ENCODE data around the gene ZNF780B.
"Not testable (repeated sequence)": the region's sequence is repeated elsewhere in the genome, so short reads cannot be mapped to it uniquely, and the experiment has no call there.

ZNF780B gene

GRCh38 chr19:40080289-40080688, 24.3 kb upstream of the ZNF780B start:
- Histone ChIP-seq H3K4me3 (ENCODE audit: low read length) (no peak overlapping the region), H3K27me3 (ENCODE audit: control insufficient read depth, insufficient read depth, low read length) (no peaks in the 10 kb centered on the region), H3K27ac (ENCODE audit: low read depth, low read length) (no peak overlapping the region), H3K36me3 (ENCODE audit: control insufficient read depth, insufficient read depth, low read length) (peaks cover 22% of the 10 kb centered on the region), H3K4me1 (ENCODE audit: control insufficient read depth, insufficient read depth, low read length) (no peaks in the 10 kb centered on the region), H3K9ac (ENCODE audit: low read length) (no peak overlapping the region)

GRCh38 chr19:40078377-40078776, 22.3 kb upstream of the ZNF780B start:
- H3K27me3 ChIP-seq (ENCODE audit: control insufficient read depth, insufficient read depth, low read length): no peaks in the 10 kb centered on the region
- peaks cover 32% of the 10 kb centered on the region for H3K36me3 ChIP-seq (ENCODE audit: control insufficient read depth, insufficient read depth, low read length)
- H3K4me3 ChIP-seq (ENCODE audit: low read length): no peak overlapping the region
- H3K9ac ChIP-seq (ENCODE audit: low read length): no peak overlapping the region
- H3K27ac ChIP-seq (ENCODE audit: low read depth, low read length): no peak overlapping the region
- no peaks in the 10 kb centered on the region for H3K4me1 ChIP-seq (ENCODE audit: control insufficient read depth, insufficient read depth, low read length)

- no peaks in the 10 kb centered on the region for H3K27me3 ChIP-seq (ENCODE audit: control insufficient read depth, insufficient read depth, low read length)
- peaks cover 12% of the 10 kb centered on the region for H3K36me3 ChIP-seq (ENCODE audit: control insufficient read depth, insufficient read depth, low read length)
- no peaks in the 10 kb centered on the region for H3K4me1 ChIP-seq (ENCODE audit: control insufficient read depth, insufficient read depth, low read length)
- H3K4me3 ChIP-seq (ENCODE audit: low read length): no peak overlapping the region
- no peak overlapping the region for H3K9ac ChIP-seq (ENCODE audit: low read length)
- H3K27ac ChIP-seq (ENCODE audit: low read depth, low read length): no peak overlapping the region
These were observed 14.0 kb upstream of the ZNF780B start for GRCh38 chr19:40070058-40070457.

- Histone ChIP-seq H3K9ac (ENCODE audit: low read length) (no peak overlapping the region), H3K27ac (ENCODE audit: low read depth, low read length) (no peak overlapping the region), H3K36me3 (ENCODE audit: control insufficient read depth, insufficient read depth, low read length) (no peaks in the 10 kb centered on the region), H3K27me3 (ENCODE audit: control insufficient read depth, insufficient read depth, low read length) (no peaks in the 10 kb centered on the region), H3K4me3 (ENCODE audit: low read length) (no peak overlapping the region), H3K4me1 (ENCODE audit: control insufficient read depth, insufficient read depth, low read length) (peaks cover 2% of the 10 kb centered on the region)
These were observed 3.6 kb upstream of the ZNF780B start for GRCh38 chr19:40059624-40060023.

- peaks cover 2% of the 10 kb centered on the region for H3K4me1 ChIP-seq (ENCODE audit: control insufficient read depth, insufficient read depth, low read length)
These were observed 1.1 kb upstream of the ZNF780B start for GRCh38 chr19:40057166-40057565.

GRCh38 chr19:40056505-40056904, 474 bp upstream of the ZNF780B start:
- Histone ChIP-seq H3K36me3 (ENCODE audit: control insufficient read depth, insufficient read depth, low read length) (no peaks in the 10 kb centered on the region), H3K4me3 (ENCODE audit: low read length) (peak overlapping the region; percentile 86), H3K9ac (ENCODE audit: low read length) (no peak overlapping the region), H3K4me1 (ENCODE audit: control insufficient read depth, insufficient read depth, low read length) (peaks cover 2% of the 10 kb centered on the region), H3K27me3 (ENCODE audit: control insufficient read depth, insufficient read depth, low read length) (no peaks in the 10 kb centered on the region), H3K27ac (ENCODE audit: low read depth, low read length) (no peak overlapping the region)

More at GRCh38 chr19:40057166-40057565, 1.1 kb upstream of the ZNF780B start:
- Histone ChIP-seq H3K27me3 (ENCODE audit: control insufficient read depth, insufficient read depth, low read length) (no peaks in the 10 kb centered on the region), H3K36me3 (ENCODE audit: control insufficient read depth, insufficient read depth, low read length) (no peaks in the 10 kb centered on the region), H3K9ac (ENCODE audit: low read length) (no peak overlapping the region), H3K27ac (ENCODE audit: low read depth, low read length) (no peak overlapping the region), H3K4me3 (ENCODE audit: low read length) (no peak overlapping the region)

GRCh38 chr19:40055049-40055448, 982 bp downstream of the ZNF780B start:
- Histone ChIP-seq H3K4me1 (ENCODE audit: control insufficient read depth, insufficient read depth, low read length) (peaks cover 2% of the 10 kb centered on the region), H3K27me3 (ENCODE audit: control insufficient read depth, insufficient read depth, low read length) (no peaks in the 10 kb centered on the region), H3K9ac (ENCODE audit: low read length) (no peak overlapping the region), H3K4me3 (ENCODE audit: low read length) (peak overlapping the region; percentile 86), H3K27ac (ENCODE audit: low read depth, low read length) (no peak overlapping the region), H3K36me3 (ENCODE audit: control insufficient read depth, insufficient read depth, low read length) (peaks cover 4% of the 10 kb centered on the region)

- Histone ChIP-seq H3K4me1 (ENCODE audit: control insufficient read depth, insufficient read depth, low read length) (peaks cover 2% of the 10 kb centered on the region), H3K9ac (ENCODE audit: low read length) (no peak overlapping the region), H3K4me3 (ENCODE audit: low read length) (no peak overlapping the region), H3K27me3 (ENCODE audit: control insufficient read depth, insufficient read depth, low read length) (no peaks in the 10 kb centered on the region), H3K36me3 (ENCODE audit: control insufficient read depth, insufficient read depth, low read length) (peaks cover 5% of the 10 kb centered on the region), H3K27ac (ENCODE audit: low read depth, low read length) (no peak overlapping the region)
These were observed 1.4 kb downstream of the ZNF780B start for GRCh38 chr19:40054632-40055031.

GRCh38 chr19:40053491-40053890, 2.5 kb downstream of the ZNF780B start:
- H3K36me3 ChIP-seq (ENCODE audit: control insufficient read depth, insufficient read depth, low read length): peaks cover 10% of the 10 kb centered on the region
- H3K9ac ChIP-seq (ENCODE audit: low read length): no peak overlapping the region
- H3K4me1 ChIP-seq (ENCODE audit: control insufficient read depth, insufficient read depth, low read length): peaks cover 2% of the 10 kb centered on the region
- no peaks in the 10 kb centered on the region for H3K27me3 ChIP-seq (ENCODE audit: control insufficient read depth, insufficient read depth, low read length)
- no peak overlapping the region for H3K4me3 ChIP-seq (ENCODE audit: low read length)
- no peak overlapping the region for H3K27ac ChIP-seq (ENCODE audit: low read depth, low read length)

GRCh38 chr19:40041718-40042117, 14.3 kb downstream of the ZNF780B start:
- H3K9ac ChIP-seq (ENCODE audit: low read length); H3K4me3 ChIP-seq (ENCODE audit: low read length); H3K27ac ChIP-seq (ENCODE audit: low read depth, low read length); H3K4me1 ChIP-seq (ENCODE audit: control insufficient read depth, insufficient read depth, low read length); H3K27me3 ChIP-seq (ENCODE audit: control insufficient read depth, insufficient read depth, low read length): not testable (repeated sequence)
- peaks cover 19% of the 10 kb centered on the region for H3K36me3 ChIP-seq (ENCODE audit: control insufficient read depth, insufficient read depth, low read length)

GRCh38 chr19:40038047-40038446, 18.0 kb downstream of the ZNF780B start:
- H3K4me1 ChIP-seq (ENCODE audit: control insufficient read depth, insufficient read depth, low read length); H3K36me3 ChIP-seq (ENCODE audit: control insufficient read depth, insufficient read depth, low read length); H3K27ac ChIP-seq (ENCODE audit: low read depth, low read length); H3K27me3 ChIP-seq (ENCODE audit: control insufficient read depth, insufficient read depth, low read length); H3K4me3 ChIP-seq (ENCODE audit: low read length); H3K9ac ChIP-seq (ENCODE audit: low read length): not testable (repeated sequence)

- Histone ChIP-seq H3K4me1 (ENCODE audit: control insufficient read depth, insufficient read depth, low read length) (no peaks in the 10 kb centered on the region), H3K36me3 (ENCODE audit: control insufficient read depth, insufficient read depth, low read length) (peaks cover 4% of the 10 kb centered on the region), H3K27me3 (ENCODE audit: control insufficient read depth, insufficient read depth, low read length) (no peaks in the 10 kb centered on the region), H3K4me3 (ENCODE audit: low read length) (no peak overlapping the region), H3K9ac (ENCODE audit: low read length) (no peak overlapping the region), H3K27ac (ENCODE audit: low read depth, low read length) (no peak overlapping the region)
These were observed 20.0 kb downstream of the ZNF780B start for GRCh38 chr19:40035996-40036395.

GRCh38 chr19:40033989-40034560, 22.0 kb downstream of the ZNF780B start:
- Histone ChIP-seq H3K27me3 (ENCODE audit: control insufficient read depth, insufficient read depth, low read length) (no peaks in the 10 kb centered on the region), H3K4me1 (ENCODE audit: control insufficient read depth, insufficient read depth, low read length) (no peaks in the 10 kb centered on the region), H3K36me3 (ENCODE audit: control insufficient read depth, insufficient read depth, low read length) (peaks cover 4% of the 10 kb centered on the region), H3K27ac (ENCODE audit: low read depth, low read length) (no peak overlapping the region), H3K4me3 (ENCODE audit: low read length) (no peak overlapping the region), H3K9ac (ENCODE audit: low read length) (no peak overlapping the region)
